Astrocyte (in vitro differentiated cells and primary cell): Measurements from ENCODE around the gene MICAL1. TPM values are rescaled to one million over a fixed set of nuclear protein-coding genes. Genes with fewer than 3 reads are reported as not detected.
A peak's percentile ranks its signal among the peaks of the same experiment; 100 is the strongest.

ENCODE experiments used
- DNase-seq: peaks from one replicate; pipeline ENCODE4 v3.0.0-alpha.2; 2010; ENCODE audit warnings: low read depth
- FAIRE-seq: peaks from 2 replicates; lab custom pipeline; 2011; peaks lifted over from hg19 to GRCh38; lab: Jason Lieb, UNC
- H2AFZ ChIP-seq: 2 replicates; pipeline ENCODE4 v1.6.0; 2012; ENCODE audit warnings: low read depth, low read length, inconsistent platforms
- H3K27ac ChIP-seq: 2 replicates; pipeline ENCODE4 v1.5.1; 2011; ENCODE audit warnings: low read depth, low read length, inconsistent platforms
- H3K27me3 ChIP-seq: 2 replicates; pipeline ENCODE4 v1.6.0; 2011; ENCODE audit warnings: low read length, inconsistent platforms; ENCODE audit not compliant: insufficient read depth
- H3K36me3 ChIP-seq: 2 replicates; pipeline ENCODE4 v1.5.1; 2011; ENCODE audit warnings: low read length, inconsistent platforms; ENCODE audit not compliant: insufficient read depth
- H3K4me1 ChIP-seq: 2 replicates; pipeline ENCODE4 v1.5.1; 2011; ENCODE audit warnings: low read length, inconsistent platforms; ENCODE audit not compliant: insufficient read depth
- H3K4me2 ChIP-seq: 2 replicates; pipeline ENCODE4 v1.6.0; 2012; ENCODE audit warnings: low read length, inconsistent platforms
- H3K4me3 ChIP-seq: 2 replicates; pipeline ENCODE4 v1.5.1; 2011; ENCODE audit warnings: low read depth, mild to moderate bottlenecking, low read length, inconsistent platforms; ENCODE audit not compliant: insufficient read depth
- H3K79me2 ChIP-seq: 2 replicates; pipeline ENCODE4 v1.6.0; 2012; ENCODE audit warnings: mild to moderate bottlenecking, low read length, inconsistent platforms; ENCODE audit not compliant: insufficient read depth
- H3K9ac ChIP-seq: 2 replicates; pipeline ENCODE4 v1.6.0; 2012; ENCODE audit warnings: mild to moderate bottlenecking, low read length, inconsistent platforms
- H3K9me3 ChIP-seq: 2 replicates; pipeline ENCODE4 v1.5.1; 2012; ENCODE audit warnings: low read depth, mild to moderate bottlenecking, low read length, inconsistent platforms; ENCODE audit not compliant: insufficient read depth
- H4K20me1 ChIP-seq: 2 replicates; pipeline ENCODE4 v1.6.0; 2012; ENCODE audit warnings: low read length, inconsistent platforms; ENCODE audit not compliant: insufficient read depth
- H3K27ac Mint-ChIP-seq: one replicate; pipeline ENCODE4 v1.8.0; 2021; ENCODE audit warnings: mild to moderate bottlenecking, mixed read lengths; ENCODE audit not compliant: unreplicated experiment
- H3K27me3 Mint-ChIP-seq: one replicate; pipeline ENCODE4 v1.8.0; 2021; ENCODE audit warnings: low read depth, mixed read lengths; ENCODE audit not compliant: unreplicated experiment
- H3K36me3 Mint-ChIP-seq: one replicate; pipeline ENCODE4 v1.8.0; 2021; ENCODE audit warnings: low read depth, mixed read lengths; ENCODE audit not compliant: unreplicated experiment
- H3K4me1 Mint-ChIP-seq: one replicate; pipeline ENCODE4 v1.8.0; 2021; ENCODE audit warnings: low read depth, mixed read lengths; ENCODE audit not compliant: unreplicated experiment
- H3K4me3 Mint-ChIP-seq: one replicate; pipeline ENCODE4 v1.8.0; 2021; ENCODE audit warnings: mild to moderate bottlenecking, moderate library complexity, mixed read lengths; ENCODE audit not compliant: unreplicated experiment
- H3K9me3 Mint-ChIP-seq: one replicate; pipeline ENCODE4 v1.8.0; 2021; ENCODE audit warnings: mild to moderate bottlenecking, mixed read lengths; ENCODE audit not compliant: unreplicated experiment
- CTCF ChIP-seq: IDR thresholded peaks from 2 replicates; pipeline ENCODE4 v1.5.1; 2011; ENCODE audit warnings: low read depth, mild to moderate bottlenecking, inconsistent platforms, low read length, moderate library complexity; ENCODE audit not compliant: insufficient read depth
- EZH2 ChIP-seq: IDR thresholded peaks from 2 replicates; pipeline ENCODE4 v1.6.1; 2012; ENCODE audit warnings: mild to moderate bottlenecking, low read length, inconsistent platforms; ENCODE audit not compliant: insufficient read depth
- total RNA-seq: library from RNA; stranded (reverse); gene quantifications from 2 replicates; pipeline ENCODE4 v1.2.1, GENCODE V29; 2021

MICAL1 gene
- total RNA-seq, 1 donor from 2014 or later, result 57.2 TPM

DNA sequence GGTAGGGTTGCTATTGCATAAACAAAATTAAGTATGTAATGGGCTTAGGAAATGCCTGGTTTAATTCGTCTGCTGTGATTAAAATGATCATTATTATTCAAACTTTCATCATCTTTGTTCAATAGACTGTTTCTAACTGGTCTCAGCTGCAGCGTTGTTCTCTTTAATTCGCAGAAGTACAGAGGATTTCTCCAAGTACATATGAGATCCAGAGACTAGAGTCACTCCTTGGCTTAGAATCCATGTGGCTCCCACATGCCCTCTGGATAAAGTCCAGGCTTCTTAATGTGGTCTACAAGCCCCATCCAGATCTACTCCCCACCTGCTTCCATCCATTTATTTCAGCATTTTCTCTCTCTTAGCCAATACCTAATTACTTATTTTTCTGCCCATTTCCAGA is 28.6 kb upstream of the MICAL1 start:
- DNase-seq, result peak; percentile 12
- peaks cover 13% of the 10 kb centered on the region for H3K36me3 ChIP-seq
- FAIRE-seq, result no peak
- Mint-ChIP-seq H3K27ac (no peak overlapping the region), H3K9me3 (no peaks in the 10 kb centered on the region), H3K4me3 (peak overlapping the region; percentile 81), H3K27me3 (no peaks in the 10 kb centered on the region), H3K36me3 (peaks cover 2% of the 10 kb centered on the region), H3K4me1 (peaks cover 3% of the 10 kb centered on the region)
- H2AFZ ChIP-seq, result peak overlapping the region; percentile 81
- H3K27me3 ChIP-seq, result peaks cover 3% of the 10 kb centered on the region
- peak overlapping the region; percentile 67 for H3K4me3 ChIP-seq
- TF ChIP-seq CTCF (no peak), EZH2 (no peak)
- peak overlapping the region; percentile 34 for H3K9ac ChIP-seq
- peaks cover 33% of the 10 kb centered on the region for H3K79me2 ChIP-seq
- no peaks in the 10 kb centered on the region for H3K9me3 ChIP-seq
- peaks cover 7% of the 10 kb centered on the region for H4K20me1 ChIP-seq
- H3K27ac ChIP-seq, result no peak overlapping the region
- peaks cover 9% of the 10 kb centered on the region for H3K4me1 ChIP-seq
- peak overlapping the region; percentile 82 for H3K4me2 ChIP-seq

DNA sequence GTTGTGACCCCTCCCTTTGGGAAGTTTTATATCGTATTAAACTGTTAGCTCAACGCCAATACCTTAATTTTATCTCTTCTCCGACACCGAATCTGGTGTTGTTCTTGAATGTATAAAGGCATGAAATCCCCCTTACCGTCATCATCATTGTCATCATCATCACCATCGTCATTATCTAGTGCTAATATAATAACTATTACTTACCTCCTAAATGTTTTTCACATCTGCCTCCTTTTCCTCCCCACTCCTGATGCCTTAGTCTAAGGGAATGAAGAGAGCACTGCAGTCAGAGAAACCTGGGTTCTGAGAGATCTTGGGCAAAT is 28.1 kb upstream of the MICAL1 start:
- H3K27me3 ChIP-seq, result peaks cover 3% of the 10 kb centered on the region
- peaks cover 12% of the 10 kb centered on the region for H3K4me1 ChIP-seq
- H4K20me1 ChIP-seq, result peaks cover 10% of the 10 kb centered on the region
- no peak overlapping the region for H3K27ac ChIP-seq
- no peaks in the 10 kb centered on the region for H3K9me3 ChIP-seq
- no peaks in the 10 kb centered on the region for H3K9me3 Mint-ChIP-seq
- H3K36me3 ChIP-seq, result peaks cover 13% of the 10 kb centered on the region
- DNase-seq (peak; percentile 15), FAIRE-seq (no peak)
- peak overlapping the region; percentile 34 for H3K9ac ChIP-seq
- H3K27me3 Mint-ChIP-seq, result no peaks in the 10 kb centered on the region
- H3K4me1 Mint-ChIP-seq, result peaks cover 6% of the 10 kb centered on the region
- peaks cover 37% of the 10 kb centered on the region for H3K79me2 ChIP-seq
- H3K4me3 ChIP-seq, result peak overlapping the region; percentile 67
- no peak overlapping the region for H3K27ac Mint-ChIP-seq
- H3K36me3 Mint-ChIP-seq, result peaks cover 2% of the 10 kb centered on the region
- no peak for TF ChIP-seq CTCF
- TF ChIP-seq EZH2, result no peak
- peak overlapping the region; percentile 81 for H2AFZ ChIP-seq
- peak overlapping the region; percentile 82 for H3K4me2 ChIP-seq
- H3K4me3 Mint-ChIP-seq, result peak overlapping the region; percentile 81

DNA sequence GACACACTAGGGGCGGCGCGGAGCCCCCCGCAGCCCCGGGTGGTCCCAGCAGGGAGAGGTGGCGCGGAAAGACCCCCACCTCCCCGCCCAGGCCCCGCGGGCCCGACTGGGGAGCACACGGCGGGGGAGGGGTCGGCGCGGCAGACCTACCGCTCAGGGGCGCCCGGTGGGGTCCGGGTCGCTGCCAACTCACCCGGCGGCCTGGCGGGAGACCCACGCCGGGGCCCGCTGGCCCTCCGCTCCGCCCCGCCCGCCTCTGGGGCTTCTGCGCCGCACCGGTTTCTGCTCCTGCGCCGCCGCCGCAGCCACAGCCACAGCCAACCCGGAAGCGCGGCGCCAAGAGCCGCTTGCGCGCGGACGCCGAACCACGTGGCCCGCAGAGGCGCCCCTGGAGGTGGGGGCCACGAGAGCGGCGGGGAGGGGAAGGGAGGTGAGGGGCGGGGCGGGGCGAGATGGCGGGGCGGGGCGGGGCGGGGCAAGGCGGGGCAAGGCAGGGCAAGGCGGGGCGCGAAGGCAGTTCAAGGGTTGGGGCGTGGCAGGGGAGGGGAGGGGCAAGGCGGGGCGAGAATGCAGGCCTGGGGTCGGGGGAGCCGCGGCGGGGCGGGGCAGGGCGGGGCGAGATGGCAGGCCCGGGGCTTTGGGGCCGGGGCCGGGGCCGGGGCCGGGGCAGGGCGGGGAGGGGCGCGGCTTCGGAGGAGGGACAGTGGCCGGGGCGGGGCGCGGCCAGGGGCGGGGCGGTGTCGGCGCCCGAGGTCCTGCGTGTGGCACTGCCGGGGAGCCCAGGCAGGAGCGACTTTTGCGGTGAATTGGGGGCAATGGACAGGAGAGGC is 27.5 kb upstream of the MICAL1 start, which contains the start of gene ZBTB24:
TSS of gene ZBTB24 (minus strand) at position 315 of the 830 bp plus-strand sequence. CDS start 1,193 bp downstream, outside the sequence.
- Mint-ChIP-seq H3K36me3 (peaks cover 2% of the 10 kb centered on the region), H3K4me3 (peak within 1 kb of the TSS; percentile 94), H3K27ac (no peak within 1 kb of the TSS), H3K27me3 (no peaks in the 10 kb centered on the region), H3K9me3 (no peaks in the 10 kb centered on the region), H3K4me1 (peaks cover 12% of the 10 kb centered on the region)
- DNase-seq (peak; percentile 72), FAIRE-seq (no peak)
- Histone ChIP-seq H3K36me3 (peaks cover 14% of the 10 kb centered on the region), H3K4me3 (peak within 1 kb of the TSS; percentile 89), H3K4me1 (peaks cover 12% of the 10 kb centered on the region), H3K79me2 (peaks cover 43% of the 10 kb centered on the region), H2AFZ (peak within 1 kb of the TSS; percentile 81), H3K9ac (peak within 1 kb of the TSS; percentile 80), H3K27ac (peak within 1 kb of the TSS; percentile 55), H4K20me1 (peaks cover 16% of the 10 kb centered on the region), H3K27me3 (peaks cover 3% of the 10 kb centered on the region), H3K9me3 (no peaks in the 10 kb centered on the region), H3K4me2 (peak within 1 kb of the TSS; percentile 84)
- no peak for TF ChIP-seq EZH2
- TF ChIP-seq CTCF, result no peak
